Measurements from ENCODE around the gene ABI2.
"Not testable (repeated sequence)": the region's sequence is repeated elsewhere in the genome, so short reads cannot be mapped to it uniquely, and the experiment has no call there.

ABI2 gene

GRCh38 chr2:203359450-203359849, 31.3 kb downstream of the ABI2 start:
- DNase-seq: no peak

DNA sequence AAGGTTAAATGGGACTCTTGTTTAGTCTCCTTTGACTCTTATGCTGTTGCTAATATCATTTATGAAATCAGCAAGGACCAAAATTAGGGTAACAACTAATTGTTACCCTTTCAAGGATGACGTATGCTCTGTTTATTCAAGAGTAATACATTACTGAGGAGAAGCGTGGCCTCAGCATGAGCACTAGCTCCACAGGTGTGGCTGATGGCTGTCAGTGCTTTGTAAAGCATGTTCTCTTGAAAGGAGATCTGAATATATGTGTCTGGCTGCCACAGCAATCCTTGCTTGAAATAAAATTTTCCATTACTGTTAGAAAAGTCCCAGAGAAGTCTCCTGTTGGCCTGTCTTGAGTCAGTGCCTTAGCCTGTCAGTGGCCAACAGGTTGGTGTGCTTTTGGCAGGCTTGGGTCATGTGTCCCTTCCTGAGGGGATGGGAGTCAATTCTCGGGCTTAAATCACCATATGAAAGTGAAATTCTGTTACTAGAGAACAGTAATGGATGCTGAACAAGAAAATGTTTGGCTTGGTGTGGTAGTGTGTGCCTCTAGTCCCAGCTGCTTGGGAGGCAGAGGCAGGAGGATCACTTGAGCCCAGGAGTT, 32.7 kb downstream of the ABI2 start:
- DNase-seq: no peak

GRCh38 chr2:203361495-203361894, 33.3 kb downstream of the ABI2 start:
- DNase-seq: no peak

DNA sequence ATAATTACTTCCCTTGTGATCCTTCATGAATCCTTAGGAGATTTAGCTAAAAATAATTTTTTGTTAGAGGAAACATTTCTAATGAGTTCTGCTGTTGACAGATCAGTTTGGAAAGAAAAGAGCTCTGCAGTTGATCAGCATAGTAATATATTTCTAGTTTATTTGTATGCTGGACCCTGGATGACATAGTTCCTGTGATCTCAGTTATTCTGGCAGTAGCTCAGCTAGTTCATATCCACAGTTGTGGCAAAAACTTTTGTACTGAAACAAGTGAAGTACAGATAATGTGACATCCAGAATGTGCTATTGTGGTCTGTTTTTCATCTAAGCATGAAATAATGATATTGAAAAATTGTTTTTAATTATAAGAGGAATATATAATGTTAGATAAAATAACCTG, 33.7 kb downstream of the ABI2 start:
- DNase-seq: no peak

GRCh38 chr2:203366639-203367466, 38.7 kb downstream of the ABI2 start:
- no peak for DNase-seq

- not testable (repeated sequence) for DNase-seq
These were observed 44.5 kb downstream of the ABI2 start for GRCh38 chr2:203372706-203373105.

GRCh38 chr2:203376173-203376572, 48.0 kb downstream of the ABI2 start:
- DNase-seq: no peak

DNA sequence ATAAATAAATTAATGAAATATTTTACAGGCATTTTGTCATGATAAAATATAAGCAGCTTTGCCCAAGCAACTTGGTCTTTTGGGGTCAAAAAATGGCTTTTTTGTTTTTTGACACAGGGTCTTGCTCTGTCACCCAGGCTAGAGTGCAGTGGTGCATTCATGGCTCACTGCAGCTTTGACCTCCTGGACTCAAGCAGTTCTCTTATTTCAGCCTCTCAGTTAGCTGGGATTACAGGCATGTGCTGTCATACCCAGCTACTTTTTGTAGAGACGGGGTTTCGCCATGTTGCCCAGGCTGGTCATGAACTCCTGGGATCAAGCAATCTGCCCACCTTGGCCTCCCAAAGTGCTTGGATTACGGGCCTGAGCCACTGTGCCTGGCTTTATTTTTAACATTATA, 51.0 kb downstream of the ABI2 start:
- no peak for DNase-seq

- no peak for DNase-seq
These were observed 54.8 kb downstream of the ABI2 start for GRCh38 chr2:203383038-203383437.

DNA sequence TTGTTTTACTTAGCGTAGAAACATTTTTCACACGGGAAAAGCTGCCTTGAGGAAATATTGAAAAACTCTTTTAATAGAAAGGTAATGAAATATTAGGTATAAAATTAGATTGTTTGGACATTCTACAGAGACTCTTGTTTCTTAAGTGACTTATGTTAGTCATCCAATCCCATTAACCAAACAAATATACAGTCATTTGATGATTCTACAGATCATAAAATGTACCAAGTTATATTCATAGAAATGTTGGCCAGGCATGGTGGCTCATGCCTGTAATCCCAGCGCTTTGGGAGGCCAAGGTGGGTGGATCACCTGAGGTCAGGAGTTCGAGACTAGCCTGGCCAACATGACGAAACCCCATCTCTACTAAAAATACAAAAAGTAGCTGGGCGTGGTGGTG, 60.0 kb downstream of the ABI2 start:
- DNase-seq: not testable (repeated sequence)

GRCh38 chr2:203394519-203395227, 66.5 kb downstream of the ABI2 start:
- DNase-seq: no peak

DNA sequence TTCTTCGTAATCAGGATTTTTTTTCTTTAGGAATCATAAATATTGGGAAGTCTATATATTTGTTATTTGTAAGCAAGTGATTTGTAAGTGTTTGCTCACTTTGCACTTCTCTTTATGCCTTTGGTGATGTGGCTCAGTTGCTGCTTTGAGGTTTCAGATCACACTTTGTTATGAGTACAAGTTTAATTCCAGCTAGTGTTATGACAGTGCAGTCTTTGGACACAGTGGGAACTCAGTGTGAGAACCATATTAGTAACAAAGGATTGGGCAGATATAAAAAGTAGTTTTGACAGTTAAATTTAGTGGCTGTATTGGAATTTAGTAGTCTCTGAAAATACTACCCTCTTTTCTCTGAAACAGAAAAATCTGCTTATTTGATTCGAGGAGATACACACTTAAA, 67.7 kb downstream of the ABI2 start:
- no peak for DNase-seq

DNA sequence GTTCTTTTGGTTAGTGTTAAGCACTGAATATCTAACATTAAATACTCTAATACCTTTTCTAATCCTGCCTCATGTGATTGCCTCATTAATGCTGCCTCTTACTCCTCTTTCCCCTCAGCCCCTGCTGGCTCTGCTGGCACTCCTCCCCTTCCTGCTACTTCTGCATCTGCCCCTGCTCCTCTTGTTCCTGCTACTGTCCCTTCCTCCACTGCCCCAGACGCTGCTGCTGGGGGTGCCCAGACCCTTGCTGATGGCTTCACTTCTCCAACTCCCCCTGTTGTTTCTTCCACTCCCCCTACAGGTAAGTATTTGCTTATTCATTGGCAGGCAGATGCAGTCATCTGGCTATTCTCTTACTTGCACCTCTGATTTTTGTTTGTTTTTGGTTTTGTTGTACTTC, 68.5 kb downstream of the ABI2 start:
- DNase-seq: no peak

GRCh38 chr2:203399031-203399430, 70.8 kb downstream of the ABI2 start:
- no peak for DNase-seq

DNA sequence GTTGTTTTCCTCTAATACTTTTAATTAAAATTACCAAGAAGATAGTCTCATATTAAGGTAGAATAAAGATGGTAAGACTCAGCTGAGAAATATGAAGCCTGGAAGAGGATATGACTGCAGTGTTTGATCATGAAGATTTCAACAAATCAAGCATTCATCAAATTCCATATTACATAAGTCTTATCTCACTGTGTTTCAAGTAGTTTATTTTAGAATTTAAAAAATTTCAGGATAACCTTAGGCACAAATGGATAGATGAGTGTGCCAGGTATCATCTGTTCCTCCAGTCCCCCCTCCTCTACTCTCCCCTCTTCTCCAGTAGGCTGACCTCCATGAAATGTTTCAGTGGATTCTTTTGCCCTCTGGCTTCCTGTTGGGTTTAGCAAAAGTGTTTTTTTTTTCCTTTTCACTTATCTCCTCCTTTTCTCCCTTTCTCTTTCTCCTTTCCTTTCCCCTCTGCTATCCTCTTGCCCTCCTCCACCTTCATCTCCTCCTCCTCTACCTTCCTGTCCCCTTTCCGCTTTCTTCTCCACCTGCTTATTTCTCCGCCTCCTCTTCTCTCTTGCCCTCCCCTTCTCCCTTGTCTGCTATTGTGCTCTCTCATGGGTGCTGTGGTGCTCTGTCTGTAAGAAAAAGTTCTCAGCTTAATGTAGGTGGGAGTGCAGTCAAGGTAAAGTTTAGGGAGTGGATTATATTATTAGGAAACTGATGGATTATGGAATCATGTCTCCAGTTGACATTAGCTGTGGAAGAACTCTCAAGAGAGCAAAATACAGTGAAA, 72.8 kb downstream of the ABI2 start:
- DNase-seq: no peak

DNA sequence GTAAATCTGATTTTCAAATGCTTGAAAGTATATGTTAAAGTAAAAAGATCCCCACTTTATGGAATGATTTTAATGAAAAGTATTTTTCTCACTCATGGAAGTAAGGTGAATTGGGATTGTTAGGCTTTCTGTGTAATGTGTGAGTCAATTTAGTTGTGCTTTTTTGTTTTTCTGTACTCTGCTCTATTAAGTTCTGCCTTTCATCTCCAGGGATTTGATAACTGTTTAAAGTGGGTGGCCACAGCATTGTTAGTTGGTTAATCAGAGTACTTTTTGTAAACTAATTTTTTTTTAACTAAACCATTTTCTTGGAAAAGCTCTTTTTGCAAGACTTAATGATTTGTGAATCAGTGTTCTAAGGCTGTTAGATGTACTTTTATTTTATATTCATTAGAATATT, 76.8 kb downstream of the ABI2 start:
- DNase-seq: no peak

DNA sequence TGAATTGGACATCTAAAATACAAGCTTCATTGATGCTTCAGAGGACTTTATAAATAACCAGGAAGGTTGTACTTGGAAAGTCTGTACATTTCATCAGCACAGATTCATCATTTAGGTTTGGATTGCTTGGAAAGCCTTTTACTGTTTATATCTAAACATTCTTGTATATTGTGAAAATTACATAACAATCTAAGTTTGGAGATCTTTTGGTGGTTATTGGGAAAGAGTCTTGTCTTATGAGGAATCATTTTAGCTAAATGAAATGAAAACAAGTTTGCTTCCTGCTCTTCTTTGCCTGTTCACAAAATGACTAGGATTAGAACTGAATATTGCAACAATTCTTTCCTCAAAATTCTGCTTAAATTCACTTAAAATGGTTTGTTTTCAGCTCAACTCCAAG, 79.3 kb downstream of the ABI2 start:
- DNase-seq: no peak

DNA sequence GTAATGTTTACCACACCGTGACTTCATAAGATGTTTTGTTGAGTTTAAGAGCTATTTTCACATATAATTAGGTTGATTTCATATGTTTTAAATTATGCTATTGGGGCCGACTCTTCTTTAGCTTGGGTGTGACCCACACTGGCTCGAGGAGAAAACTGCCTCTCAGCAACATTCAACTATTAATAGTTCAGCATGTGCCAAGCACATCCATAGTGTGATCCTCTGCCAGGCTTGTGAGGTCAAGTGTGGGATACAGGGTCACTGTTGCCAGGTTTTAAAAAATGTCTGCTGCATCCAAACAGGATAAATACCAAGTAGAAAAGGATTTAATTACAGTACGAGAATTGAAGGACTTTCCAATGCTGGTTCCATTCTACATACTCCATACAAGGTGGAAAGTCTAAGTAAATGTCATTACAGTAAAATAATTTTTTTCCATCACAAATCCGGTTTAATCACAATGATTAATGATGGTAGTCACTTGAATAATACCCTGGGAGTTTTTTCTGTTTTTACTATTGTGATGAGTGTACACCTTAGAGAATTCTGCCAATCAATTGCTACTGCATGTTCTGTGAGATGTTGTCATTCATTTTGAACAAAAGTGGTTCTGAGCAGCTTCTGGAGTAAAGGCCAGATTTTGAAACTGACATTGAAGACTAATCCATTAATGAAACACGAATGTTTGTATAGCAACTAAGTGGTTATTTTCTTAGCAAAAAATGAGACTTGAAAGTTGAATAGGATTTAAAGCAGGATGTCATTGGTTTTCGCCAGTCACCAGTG, 84.5 kb downstream of the ABI2 start:
- DNase-seq: no peak

GRCh38 chr2:203413796-203414195, 85.6 kb downstream of the ABI2 start:
- no peak for DNase-seq

DNA sequence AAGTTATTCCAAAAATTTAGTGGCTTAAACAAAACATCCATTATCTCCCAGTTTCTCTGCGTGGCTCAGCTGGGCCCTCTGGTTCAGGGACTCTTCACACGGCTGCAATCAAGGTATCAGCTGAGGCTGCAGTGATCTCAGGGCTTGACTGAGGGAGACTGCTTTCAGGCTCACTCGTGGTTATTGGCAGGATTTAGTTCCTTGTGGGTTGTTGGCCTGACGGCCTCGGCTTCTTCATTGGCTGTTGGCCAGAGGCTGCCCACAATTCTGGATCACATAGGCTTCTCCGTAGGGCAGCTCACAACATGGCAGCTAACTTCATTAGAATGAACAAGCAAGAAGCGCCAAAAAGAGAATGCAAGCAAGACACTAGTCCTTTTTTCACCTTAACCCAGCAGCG, 90.1 kb downstream of the ABI2 start:
- no peak for DNase-seq

GRCh38 chr2:203427061-203427460, 98.9 kb downstream of the ABI2 start:
- DNase-seq: no peak

DNA sequence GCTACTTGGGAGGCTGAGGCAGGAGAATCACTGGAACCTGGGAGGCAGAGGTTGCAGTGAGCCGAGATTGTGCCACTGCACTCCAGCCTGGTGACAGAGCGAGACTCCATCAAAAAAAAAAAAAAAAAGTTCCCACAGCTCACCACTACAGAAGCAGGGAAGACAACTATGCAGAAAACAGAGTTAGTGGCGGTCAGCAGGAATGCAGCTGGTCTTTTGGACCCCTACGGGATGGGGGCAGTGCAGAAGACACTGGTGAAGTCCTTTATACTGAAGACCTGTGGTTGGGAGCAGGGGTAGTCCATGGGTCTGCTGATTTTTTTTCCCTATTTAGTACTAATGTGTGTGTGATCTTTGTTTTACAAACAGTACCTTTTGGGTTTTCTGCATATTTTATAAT, 101.4 kb downstream of the ABI2 start:
- not testable (repeated sequence) for DNase-seq
